ENCODE data around the gene SDK1.
A peak's percentile ranks its signal among the peaks of the same experiment; 100 is the strongest.

Gene SDK1

DNA sequence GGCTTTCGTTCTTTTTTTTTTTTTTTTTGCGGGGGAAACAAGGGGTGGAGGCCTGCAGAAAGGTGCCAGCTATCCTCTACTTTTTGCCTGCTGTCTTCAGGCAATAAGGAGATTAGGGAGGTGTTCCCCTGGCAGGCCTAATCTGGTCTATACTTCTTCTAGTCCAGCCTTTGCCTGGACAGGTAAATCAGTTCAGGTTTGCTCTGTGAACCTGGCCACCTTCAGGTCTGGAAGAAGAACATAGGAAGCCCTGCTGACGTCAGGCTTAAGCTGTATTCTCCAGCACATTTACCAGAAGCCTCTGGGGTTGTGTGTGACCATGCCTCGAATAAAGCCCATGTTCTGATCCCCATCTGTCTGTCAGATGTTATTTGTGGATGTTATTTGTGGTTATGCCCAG, 115.4 kb downstream of the SDK1 start:
- DNase-seq, result no peak

DNA sequence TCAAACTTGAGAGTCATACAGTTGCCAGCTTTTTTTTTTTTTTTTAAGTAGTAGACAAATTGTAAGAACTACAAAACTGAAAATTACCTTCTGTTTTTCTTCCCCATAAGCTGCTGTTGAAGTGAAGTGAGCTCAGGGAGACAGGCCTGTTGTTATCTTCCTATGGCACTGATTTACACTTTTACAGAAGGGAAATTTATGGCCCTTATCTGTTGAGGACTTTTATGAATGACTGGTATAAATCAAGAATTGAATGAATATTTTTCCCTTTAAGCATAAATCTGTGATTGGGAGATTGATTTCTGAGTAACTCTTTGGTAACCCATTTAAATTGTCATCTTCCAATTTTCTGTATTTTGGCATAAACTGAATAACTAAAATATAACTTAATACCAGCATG, 124.0 kb downstream of the SDK1 start:
- DNase-seq, result no peak

DNA sequence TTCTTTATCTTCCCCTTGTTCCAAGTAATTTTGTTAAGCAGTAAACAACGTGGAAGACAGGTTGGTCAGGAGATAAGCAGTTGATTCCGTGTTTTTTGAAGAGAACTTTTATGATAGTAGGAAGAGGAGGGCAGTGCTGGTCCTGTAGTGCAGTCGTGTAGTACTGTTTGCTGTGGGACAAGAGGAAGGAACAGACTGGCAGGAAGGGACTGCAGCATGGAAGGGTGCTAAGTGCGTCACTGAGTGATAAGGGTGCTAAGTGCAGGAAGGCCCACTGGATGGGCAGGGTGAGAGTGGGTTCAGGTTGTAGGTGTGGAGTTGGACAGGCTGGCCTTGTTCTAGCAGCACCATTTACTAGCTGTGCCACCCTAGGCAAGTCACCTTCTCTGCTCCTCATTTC, 125.0 kb downstream of the SDK1 start:
- DNase-seq, result no peak

DNA sequence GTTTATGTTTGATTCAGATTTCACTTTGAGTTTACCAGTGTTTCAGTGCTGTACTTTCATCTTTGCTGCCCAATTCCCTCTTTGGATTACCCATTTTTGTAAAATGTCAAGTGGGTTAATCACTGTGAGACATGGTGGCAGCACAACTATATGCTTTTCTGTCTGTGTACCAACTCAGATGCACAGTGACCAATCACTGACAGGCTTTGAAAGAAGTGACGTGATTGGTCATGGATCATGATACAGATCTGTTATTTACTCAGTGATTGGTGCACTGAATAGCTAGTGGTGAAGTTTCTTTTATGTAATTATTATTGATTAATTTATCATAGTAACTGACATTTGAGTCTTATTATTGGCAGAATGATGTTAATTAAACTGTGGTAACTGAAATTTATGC, 126.9 kb downstream of the SDK1 start:
- DNase-seq, result no peak

DNA sequence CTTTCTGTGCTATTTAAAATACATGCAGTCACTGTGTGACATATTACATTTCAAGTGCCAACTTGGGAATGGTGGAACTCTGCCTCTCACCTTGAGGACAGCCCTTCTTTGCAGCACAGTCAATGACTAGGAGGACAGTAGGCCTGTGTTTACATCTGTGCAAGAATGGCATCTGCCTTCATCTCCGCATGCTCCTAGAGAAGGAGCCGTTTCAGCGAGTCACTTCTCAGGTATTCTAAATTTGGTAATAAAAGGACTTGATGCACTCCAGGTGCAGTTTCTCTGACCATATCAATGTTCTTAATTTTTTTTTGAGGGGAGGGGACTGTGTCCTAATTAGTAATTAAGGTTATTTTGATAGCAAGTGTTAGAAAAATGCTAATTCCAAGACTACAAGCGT, 128.9 kb downstream of the SDK1 start:
- no peak for DNase-seq

DNA sequence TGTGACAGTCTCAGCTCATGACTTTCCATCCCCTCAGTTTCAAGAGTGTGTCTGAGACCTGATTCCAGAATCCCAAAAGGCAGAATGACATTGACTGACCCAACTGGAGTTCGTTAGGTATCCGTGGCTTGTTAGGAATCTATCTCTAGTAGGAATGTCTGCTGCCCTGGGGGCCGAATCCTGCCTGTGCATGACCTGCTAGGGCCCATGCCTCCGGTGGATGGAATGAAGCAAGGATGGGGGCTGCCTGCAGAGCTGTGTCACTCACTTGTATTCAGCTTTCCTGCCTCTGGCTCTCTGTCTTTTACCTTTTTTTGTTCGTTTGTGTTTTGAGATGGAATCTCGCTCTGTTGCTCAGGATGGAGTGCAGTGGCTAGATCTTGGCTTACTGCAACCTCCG, 129.5 kb downstream of the SDK1 start:
- DNase-seq, result no peak

DNA sequence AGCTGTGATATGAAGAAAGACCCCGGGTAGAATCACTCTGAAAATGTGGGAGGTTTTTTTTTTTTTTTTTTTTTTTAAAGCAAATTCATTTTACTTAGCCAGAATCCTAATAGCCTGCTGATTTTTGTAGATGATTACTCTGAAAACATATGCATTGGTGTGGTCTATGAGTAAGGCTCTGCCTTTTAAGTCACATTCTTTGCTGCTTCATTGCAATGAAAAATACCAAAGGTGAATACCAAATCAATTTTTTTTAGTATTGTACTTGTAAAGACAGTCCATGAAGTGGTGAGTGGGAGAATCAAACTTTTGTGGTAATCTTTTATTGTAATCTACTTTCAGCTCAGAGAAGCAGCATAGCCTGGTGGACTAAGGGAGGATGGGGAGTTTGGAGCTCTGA, 130.3 kb downstream of the SDK1 start:
- no peak for DNase-seq

DNA sequence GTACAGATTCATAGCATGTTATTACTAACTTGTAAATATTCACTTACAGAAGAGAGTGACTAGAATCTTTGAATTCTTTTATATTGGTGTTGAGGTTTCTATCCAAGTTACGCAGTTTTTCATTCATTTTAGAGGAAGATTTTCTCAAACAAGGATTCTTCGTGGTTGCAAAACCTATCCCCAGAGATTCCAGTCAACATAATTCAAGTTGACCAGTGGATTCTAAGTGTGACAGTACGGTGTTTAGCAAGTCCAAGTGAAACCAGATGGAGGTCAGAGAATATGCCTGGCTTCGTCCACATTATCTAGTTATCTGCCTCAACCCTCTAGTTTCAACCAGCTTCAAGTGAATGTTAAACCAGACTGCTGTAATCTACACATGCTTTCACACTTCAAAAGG, 131.9 kb downstream of the SDK1 start:
- DNase-seq, result no peak

DNA sequence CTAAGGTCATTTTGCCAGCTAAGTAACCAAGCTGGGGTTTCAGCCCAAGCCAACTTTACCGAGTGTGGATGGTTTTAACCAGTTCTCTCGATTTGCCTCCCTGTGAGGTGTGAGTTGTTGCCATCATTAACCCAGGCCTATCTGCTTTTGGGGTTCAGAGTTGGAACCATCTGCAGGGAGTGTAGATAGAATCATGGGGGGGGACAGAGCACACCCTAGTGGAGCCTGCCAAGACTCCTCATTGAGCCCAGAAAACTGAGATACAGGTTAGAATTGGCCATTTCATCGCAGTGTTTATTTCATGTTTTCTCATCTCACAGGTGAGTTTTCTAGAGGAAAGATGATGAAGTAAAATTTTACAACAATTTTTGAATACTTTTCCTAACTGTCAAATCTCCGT, 133.6 kb downstream of the SDK1 start:
- DNase-seq, result no peak

DNA sequence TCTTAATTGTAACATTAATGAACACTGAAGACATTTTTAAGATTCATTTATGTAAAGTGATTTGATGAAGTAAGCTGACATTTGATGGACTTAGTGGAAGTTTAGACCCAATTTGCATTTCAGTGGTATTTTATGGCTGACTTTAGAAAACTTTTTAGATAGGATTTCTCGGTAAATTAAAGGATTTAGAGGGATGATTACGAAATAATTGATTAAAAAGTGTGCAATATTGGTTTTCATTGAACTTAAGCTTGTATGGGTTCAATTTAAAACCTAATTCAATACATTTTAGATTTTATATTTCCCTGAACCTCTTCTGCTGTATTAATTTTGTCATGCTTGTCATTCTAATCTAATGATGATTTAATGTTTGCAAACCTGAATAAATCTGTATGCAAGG, 135.1 kb downstream of the SDK1 start:
- DNase-seq, result no peak

DNA sequence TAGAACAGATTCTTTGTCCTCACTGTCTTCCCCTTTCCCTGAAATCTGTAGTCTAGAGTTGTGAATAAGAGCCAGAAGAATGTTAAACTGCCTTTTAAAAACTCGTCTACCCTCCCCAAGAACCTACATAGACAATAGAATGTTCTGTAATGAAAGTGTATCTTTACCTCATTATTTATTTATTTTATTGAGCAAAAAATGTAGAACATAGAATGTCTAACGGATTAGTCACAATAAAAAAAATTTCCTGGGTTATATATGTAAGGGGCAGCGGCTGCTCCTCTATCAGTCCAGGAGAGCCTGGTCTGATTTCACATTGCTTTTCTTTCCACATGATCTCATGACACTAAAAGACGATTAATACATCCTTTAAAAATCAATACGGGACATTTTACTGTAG, 135.7 kb downstream of the SDK1 start:
- DNase-seq, result no peak

DNA sequence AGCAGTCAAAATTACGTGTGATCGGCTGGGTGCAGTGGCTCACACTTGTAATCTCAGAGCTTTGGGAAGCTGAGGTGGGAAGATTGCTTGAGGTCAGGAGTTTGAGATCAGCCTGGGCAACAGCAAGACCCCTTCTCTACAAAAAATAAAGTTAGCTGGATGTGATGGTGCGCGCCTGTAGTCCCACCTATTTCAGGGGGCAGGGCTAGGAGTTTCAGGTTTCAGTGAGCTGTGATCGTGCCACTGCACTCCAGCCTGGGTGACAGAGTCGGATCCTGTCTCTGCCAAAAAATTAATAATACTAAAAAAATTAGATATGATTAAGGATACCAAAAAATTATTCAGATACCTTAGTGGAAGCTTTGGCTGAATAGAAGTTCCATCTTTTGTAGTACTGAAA, 136.4 kb downstream of the SDK1 start:
- no peak for DNase-seq

DNA sequence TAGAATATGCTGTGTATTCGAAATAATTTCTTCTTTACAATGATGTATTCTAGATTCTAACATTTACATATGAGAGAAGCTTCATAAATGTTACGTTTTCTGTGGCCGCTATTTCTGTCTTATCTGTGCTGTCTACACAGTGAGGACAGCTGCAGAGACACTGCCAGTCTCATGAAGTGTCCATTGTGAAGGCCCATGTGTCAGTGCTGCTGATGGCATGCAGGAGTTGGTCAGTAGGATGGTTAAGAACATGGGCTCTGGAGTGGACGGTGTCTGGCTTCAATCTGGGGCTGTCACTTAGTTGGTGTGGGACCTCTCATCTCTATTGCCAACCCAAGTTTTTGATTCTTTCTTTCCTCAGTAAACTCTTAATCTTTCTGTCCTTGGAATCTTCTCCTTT, 137.3 kb downstream of the SDK1 start:
- DNase-seq, result no peak

DNA sequence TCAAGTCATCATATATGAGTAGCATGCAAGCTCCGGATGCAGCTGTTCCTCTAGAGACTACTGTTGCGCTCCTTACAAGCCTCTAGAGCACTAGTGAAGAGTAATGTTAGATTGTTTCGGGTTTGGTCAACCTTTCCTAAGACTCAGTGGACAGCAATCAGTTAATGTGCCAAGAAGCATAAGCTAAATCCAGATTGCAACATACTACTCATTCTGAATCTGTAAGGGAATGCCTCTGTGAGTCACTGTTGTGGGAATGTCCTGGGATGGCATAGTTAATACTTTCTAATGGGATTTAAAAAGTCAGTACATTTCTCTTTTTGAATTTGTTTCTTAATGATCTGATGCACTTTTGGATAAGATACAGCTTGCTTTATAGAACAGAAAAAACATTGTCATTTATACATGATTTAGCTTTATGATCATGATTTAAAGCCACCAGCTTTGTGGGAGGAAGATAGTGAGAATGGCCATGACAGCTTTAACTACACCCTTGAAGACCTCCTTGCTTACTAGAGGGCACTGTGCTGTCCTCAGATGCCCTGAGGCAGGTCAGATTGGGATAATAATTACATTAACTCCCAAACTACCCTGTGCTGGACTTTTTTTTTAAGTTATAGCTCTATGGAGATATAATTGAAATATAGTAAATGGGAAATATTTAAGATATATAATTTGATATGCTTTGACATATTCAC, 138.4 kb downstream of the SDK1 start:
- no peak for DNase-seq

DNA sequence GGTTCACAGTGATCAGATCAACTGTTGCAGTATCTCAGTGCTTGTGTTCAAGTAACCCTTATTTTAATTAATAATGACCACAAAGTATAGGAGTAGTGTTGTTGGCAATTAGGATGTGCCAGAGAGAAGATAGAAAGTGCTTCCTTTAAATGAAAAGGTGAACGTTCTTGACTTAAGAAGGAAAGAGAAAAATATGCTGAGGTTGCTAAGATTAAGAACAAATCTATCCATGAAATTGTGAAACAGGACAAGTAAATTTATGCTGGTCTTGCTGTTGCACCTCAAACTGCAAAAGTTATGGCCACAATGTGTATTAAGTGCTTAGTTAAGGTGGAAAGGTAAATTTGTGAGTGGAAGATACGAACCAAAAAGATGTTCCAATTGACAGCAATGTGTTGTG, 139.5 kb downstream of the SDK1 start:
- DNase-seq, result no peak

DNA sequence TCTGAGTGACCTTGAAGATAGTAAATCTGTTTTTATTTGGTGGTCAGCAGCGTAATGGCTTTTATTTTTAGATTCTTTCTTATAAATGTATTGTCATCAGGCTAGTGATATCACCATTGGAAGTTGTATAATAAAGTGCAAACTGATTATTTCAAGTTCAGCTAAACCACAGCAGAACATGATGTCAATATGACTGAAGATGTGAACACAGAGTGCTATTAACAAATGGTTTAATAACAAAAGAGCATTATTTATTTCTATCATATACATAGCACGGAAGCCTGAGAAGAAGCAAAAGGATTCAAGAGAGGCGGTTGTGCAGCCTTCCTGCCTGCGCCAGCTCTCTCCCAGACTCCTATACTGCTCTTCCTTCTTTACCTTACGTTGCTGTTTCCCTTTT, 142.7 kb downstream of the SDK1 start:
- no peak for DNase-seq

DNA sequence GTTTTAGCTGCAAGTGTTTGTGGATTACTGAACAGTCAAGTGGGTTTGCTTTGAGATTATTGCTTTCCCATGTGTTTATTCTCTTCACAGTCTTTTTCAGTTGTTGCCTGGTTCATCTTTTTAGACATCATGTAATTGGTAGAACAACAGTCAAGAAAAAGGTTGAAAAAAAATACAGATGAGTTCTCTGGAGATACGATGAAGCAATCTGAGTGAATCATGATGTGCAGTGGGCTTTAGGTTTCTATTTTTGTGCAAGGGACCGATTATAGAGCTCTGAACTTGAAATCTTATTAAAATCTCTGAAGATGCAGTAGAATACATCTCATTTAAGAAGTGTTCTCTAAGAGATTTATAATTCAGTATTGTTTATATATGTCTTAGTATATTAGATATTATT, 145.7 kb downstream of the SDK1 start:
- DNase-seq, result no peak

DNA sequence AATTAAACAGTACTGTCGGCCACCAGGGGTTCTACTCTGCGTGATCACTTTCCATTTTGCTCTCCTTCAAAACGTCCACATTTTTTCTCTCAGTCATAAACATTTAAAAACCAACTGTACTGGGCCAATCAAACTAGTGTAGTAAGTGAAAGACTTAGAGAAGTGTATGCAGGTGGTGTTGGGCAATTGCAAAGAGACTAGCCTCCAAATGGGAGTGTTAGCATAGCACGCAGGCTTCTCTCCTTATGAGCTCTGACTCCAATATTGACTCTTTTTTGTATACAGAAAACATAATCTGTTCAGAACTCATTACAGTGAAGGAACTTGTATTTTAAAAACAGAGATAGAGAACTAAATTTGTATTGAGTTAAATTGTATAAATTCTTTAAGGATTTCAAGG, 150.6 kb downstream of the SDK1 start:
- DNase-seq, result no peak

DNA sequence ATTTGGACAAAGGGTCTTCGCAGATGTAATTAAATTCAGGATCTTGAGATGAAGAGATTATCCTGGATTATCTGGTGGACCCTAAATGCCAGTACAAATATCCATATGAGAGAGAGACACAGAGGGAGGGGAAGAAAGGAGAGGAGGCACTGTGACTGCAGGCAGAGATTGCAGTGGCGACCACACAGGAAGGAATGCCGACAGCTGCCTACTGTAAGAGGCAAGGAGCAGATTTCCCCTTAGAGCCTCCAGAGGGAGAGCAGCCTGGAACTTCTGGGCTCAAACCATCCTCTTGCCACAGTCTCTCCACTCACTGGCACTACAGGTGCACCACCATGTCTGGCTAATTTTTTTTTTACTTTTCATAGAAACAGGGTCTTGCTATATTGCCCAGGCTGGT, 152.3 kb downstream of the SDK1 start:
- no peak for DNase-seq

DNA sequence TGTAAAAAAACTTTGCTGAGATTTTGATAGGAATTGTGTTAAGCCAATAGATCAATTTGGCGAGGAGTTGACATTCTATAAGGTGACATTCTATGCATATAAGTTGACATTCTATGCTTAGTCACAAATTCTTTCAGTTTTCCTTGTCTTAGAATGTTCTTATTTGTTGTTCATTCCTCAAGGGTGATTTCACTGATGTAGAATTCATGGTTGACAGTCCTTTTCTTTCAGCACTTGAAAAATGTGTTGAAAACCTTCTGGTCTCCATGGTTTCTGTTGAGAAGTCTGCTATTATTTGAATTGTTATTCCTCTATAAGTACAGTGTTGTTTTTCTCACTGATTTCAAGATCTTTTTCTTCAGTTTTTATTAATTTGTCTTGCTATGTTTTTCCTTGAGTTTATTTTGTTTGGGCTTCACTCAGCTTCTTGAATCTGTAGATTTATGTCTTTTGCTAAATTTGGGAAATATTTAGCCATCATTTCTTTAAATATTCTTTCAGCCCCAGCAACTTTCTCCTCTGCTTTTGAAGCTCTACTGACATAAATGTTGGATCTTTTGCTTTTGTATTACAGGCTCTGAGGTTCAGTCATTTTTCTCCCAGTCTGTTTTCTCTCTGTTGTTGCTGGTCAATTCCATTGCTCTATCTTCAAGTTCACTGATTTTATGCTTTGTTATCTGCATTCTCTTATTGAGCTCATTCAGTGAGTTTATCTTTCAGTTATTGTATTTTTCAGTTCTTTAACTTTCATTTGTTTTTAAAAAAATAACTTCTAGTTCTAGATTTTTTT, 154.9 kb downstream of the SDK1 start:
- DNase-seq, result no peak

DNA sequence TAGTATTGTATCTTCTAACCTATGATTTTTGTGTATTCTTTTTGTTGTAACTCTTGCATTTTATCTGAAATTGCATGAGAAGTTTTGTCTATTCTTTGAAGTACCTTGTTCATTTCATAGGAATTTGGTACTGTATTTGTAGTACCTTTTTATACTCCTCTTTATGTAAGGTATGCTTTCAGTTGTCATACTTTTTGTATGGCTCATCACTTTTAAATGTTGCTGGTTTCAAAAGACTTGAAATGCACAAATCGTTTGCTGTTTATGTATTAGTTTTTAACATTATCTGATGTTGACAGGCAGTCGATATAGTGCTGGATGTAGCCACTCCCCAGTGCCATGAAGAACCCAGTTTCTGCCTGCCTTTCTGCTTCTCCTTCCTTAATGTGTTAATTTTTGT, 158.1 kb downstream of the SDK1 start:
- DNase-seq, result no peak

DNA sequence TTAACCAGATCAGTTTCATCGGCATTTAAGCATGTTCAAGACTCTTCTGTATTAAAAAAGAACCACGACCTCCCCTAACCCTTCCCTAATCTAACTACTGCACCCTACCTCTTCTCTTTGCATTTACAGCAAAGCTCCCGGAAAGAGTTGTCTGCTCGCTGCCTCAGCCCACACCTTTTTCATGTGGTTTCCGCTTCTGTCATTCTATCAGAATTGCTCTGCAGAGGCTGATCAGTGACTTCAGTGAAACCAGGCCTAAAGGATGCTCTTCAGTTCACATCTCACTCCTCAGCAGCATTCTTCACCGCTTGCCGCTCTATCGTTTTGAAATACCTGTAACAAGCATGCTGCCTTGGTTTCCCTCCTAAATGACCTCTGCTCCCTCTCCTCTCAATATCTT, 160.9 kb downstream of the SDK1 start:
- no peak for DNase-seq

DNA sequence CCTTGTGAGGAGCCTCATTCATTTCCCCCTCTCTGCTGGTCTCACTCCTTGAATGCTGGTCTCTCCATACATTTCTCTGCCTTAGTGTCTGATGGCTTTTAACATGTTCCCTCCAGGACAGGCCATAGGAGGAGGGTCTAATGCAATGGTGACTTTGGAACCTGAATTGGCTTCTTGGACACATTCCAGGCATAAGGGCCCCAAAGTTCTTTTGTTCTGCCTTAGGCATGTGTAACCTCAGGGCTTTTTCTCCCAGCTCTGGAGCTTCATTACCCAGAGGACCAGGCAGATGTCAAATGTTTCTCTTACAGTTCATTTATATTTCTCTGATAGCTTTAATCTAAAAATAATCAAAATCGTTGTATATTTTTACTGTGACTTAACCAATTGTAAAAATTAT, 162.6 kb downstream of the SDK1 start:
- peak; percentile 34 for DNase-seq

DNA sequence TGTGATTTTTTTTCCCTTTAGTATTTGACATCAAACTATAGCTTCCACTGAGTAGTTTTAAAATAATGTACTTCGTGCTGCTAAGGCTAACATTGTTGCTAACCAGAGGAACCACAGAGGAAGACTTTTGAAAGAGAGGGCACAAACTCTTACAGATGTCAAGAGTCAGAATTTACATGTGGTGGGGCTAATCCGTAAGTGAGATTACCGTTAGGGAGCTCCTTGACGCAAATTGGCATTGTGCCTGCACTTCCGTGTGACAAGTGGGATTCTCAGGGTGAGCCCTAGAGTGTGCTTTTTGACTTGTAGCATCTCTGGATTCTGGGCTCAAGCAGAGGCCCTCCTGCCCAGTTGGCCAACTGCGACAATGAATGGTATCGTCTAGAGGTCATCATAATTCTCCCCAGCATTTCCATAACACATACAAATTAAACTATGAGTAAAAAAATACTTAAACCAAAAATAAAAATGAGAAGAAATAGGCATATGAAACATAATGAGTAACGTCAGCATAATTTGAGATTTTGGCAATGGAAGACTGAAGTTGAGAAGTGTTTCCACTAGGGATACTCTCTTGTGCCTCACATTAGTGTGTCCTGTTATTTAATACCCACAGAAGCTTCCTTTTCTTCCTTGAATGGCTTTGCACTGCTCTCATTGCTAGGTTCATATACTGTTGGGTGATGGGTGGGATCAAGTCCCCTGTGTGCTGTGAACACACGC, 164.0 kb downstream of the SDK1 start:
- DNase-seq, result no peak

Measured in eye (tissue), 1 donor.